Measurements from ENCODE around the gene BACE2. TPM values are rescaled to one million over a fixed set of nuclear protein-coding genes. Genes with fewer than 3 reads are reported as not detected.

The BACE2 gene
- 194 and 229 TPM in 2 replicates for total RNA-seq (2014; rRNA removed; shearing (Covaris generic))

DNA sequence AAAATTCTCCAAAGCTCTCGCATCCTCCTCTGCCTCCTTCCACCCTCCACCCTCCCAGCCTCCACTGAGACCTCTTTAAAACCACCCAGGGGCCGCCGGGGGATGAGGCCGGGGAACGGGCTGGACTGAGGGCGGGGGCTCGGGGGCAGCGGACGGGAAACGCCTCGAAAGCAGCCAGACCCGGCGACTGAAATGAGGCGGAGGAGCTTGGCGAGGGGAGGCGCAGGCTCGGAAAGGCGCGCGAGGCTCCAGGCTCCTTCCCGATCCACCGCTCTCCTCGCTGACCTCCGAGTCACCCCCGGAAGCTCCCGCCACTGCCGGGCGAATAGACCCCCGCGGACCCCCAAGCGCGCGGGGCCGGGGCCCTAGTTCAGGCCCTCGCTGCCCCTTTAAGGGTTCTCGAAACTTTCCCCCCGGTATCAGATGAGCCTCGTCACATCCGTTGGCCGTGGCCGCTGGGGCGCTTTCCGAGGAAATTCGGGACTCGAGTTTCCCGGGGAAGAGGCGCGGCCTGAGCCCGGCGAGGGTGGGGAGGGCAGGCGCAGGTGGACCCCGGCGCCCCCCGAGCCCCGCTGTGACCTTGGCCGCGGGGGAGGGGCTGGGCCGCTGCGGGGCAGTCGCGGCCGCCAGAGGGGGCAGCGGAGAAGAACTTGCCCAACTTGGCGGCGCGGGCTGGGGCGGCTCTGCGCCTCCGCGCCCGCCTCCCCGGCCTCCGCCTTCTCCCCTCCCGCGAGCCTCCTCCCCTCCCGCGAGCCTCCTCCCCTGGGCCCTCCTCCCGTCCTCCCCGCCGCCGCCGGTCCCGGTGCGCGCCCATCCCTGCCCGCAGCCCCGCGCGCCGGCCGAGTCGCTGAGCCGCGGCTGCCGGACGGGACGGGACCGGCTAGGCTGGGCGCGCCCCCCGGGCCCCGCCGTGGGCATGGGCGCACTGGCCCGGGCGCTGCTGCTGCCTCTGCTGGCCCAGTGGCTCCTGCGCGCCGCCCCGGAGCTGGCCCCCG lies at the start of gene BACE2:
BACE2 (plus strand) TSS at position 813 of the 995 bp plus-strand sequence; CDS start at position 917, 104 bp downstream.
- DNase-seq (ENCODE audit: low read depth): peak; percentile 80

DNA sequence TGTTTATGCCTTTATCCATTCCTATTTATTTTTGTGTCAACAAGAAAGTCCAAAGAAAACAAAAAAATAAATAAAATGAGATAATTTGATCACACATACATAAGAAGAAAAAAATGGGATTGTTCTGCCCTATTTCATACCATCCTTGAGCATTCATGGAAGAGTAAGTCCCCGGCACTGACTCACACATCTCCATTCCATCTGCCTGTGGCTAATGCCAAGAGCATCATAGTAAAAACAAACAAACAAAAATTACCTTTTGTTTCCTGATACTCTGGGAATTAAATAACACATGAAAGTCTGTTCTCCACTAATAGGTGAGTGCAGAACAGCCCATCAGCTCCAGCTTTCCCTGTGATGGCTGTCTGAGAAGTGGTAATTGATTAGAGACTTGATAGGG lies 48.1 kb upstream of the BACE2 start:
- DNase-seq (ENCODE audit: low read depth): peak; percentile 42

DNA sequence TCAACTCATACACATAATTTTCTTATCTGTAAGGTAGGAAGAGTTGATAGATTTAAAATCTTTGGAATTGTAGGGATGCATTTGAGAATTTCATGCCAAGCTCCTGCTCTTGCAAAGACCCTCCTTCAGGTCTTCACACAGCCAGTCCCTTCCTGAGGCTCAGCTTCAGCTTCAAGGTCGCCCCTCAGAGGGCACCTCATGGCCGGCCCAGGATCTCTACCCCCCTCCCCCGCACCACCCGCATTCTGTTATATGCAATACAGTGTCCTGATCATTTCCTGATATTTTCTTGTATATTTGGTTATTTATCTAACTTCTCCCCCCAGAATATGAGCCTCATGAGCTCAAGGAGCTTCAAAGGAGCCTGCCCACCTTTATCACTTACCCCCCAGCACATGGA lies 47.0 kb upstream of the BACE2 start:
- DNase-seq (ENCODE audit: low read depth): no peak

DNA sequence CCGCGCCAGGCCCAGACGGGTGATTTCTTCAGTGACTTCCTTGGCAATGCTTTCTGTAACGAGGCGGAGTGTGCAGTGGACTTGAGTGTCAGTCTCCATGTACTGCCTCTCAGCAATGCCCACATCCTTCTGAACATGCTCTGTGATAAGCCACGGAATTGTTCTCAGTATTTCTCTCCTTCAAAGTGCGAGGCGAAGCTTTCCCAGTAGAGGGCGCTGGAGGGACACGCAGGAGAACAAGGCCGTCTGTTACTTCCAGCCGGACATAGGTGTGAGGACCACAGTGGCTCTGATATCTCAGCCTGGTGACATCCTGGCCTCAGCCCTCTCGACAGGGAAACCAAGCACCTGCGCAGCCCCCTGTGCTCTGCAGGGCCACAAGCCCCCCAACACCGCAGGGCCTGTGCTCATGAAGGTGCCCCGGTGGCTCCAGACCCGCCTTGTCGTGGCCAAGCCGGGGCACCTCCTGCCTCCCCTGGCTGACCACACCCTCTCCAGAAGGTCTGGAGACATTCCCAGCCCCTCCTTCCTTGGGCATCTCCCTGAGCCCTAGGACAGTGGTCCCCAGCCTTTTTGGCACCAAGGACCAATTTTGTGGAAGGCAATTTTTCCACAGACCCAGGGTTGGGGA lies 46.1 kb upstream of the BACE2 start:
- DNase-seq (ENCODE audit: low read depth): peak; percentile 87

DNA sequence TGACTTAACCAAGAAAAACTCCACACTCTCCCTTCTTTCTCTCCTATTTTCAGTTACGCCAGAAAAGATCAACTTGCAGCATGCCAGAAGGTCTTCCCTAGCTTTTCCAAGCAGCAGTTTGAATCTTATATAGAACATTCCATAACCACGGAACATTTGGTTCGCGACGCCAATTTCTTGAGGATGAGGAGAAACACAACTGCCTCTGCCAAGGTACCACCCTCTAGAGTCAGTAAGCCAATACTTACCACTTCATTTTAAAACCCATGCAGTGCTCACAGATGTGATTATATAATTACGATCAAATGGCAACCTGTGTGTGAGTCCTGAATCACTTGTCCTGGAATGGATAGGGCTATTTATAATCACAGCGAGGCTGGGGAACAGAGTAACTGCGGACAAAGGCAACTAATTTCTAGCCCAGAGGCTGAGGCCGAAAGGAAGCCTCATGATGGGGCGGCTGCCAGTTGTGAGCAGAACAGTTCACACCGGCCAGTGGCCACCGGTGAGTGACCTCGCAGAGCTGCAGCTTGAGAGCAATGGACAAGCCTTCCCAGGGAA lies 43.2 kb upstream of the BACE2 start:
- DNase-seq (ENCODE audit: low read depth): peak; percentile 40

DNA sequence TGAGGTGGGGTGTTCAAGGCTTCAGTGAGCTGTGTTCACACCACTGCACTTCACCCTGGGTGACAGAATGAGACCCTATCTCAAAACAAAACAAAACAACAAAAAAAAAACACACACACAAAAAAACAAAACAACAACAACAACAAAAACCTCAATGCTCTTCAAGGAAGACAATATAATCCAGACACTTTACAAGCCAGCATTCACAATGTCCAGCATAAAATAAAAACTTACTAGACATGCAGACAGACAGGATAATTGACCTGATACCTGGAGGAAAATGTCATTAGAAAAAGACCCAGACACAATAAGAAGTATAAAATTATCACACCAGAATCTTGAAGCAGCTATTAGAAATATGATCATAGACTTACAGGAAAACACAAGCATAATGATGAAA lies 39.0 kb upstream of the BACE2 start:
- DNase-seq (ENCODE audit: low read depth): no peak

DNA sequence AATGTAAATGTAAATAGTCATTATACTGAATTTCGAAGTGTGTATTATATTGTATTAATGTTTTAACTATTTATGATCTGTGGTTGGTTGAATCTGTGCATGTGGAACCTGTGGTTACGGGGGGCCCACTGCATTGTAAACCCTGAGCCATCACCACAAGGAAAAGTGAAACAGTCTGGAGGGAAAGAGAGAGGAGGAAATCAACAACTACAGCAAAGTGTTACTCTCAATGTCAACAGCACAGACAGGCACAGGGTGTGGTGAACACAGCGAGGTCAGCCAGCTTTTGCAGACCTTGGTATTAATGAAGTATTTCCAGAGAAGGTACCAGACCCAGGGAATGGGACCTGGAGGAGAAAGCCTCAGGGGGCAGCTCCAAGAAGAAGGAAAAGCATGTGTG lies 37.1 kb upstream of the BACE2 start:
- DNase-seq (ENCODE audit: low read depth): no peak

DNA sequence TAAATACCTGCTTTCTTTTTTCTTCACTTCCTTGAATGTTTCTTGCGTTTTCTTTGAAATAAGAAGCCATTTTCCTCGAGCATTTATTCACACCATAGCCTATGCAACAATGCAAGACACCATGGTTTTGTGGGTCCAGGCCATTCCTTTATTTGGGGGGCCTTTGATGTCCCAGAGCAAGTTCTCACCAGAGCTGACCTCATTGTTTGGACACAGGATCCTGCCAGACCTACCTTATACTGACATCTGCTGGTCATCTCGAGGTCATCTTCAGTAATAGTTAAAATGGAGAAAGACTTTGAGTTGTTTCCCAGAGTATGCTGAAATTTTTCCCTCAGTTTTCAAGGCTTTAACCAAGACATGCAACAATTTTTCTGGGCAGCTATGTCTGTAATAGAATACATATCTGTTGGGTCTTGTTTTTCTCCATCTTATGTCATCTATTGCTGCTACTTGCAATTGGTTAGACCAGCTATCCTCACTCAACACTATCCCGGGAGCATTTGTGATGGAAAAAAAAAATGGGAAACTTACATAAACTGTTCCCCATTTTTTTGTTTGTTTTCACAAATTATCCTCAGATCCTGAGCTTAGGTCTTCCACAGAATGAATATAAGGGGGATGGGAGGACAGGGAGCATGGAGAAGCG lies 34.0 kb upstream of the BACE2 start:
- peak; percentile 68 for DNase-seq (ENCODE audit: low read depth)

DNA sequence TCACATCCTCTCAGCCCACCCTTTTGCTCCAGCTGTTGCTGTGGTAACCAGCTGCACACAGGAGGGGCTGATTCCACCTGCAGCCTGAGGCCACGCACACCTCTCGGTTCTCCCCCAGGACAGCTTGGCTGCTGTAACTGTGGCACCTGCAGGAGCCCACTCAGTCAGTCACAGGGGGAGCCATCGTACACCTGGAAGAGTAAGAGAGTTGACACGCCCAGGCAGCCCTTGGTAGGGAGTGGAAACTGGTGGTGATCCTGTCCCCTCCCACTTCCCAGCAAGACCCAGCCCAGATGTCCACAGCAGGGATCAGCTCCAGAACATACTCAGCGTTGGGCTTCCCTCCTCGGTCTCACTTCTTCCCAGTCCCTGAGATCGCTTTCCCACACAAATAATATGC lies 32.2 kb upstream of the BACE2 start:
- DNase-seq (ENCODE audit: low read depth): no peak

DNA sequence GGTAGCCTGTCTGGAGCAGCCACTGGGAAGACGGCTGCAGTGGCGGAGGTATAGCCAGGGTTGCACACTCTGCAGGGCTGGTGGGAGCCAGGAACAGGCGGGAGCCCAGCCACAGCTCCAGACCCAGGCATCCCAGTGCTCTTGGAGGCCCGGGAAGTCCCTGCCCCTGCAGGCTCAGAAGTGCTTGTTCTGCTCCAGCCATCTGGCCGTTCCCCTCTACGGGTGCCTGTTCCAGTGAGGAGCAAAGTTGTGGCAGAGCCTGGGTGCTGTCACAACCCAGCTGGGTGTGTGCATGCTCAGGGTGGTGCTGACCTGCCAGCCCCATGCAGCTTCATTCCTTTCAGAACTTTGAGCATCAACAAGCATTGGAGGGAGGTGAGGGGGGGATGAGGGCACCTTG lies 31.7 kb upstream of the BACE2 start:
- DNase-seq (ENCODE audit: low read depth): no peak

DNA sequence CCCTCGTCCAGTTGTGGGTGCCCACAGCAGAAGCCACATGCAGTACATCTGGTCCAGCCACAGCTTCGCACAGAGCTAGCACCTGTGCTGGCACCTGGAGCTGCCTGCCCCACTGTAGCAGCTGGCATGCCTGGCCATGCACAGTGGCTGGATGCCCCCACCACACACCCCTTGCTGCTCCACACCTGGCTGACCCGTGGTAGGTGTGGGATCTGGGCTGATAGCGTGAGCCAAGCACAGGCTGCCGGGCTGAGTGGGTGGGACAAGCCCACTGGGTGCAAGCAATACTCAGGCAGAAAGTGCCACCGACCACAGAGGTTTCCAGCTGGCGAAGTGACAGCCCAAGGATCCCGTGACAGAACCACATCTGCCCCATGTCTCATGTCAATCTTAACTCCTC lies 30.6 kb upstream of the BACE2 start:
- DNase-seq (ENCODE audit: low read depth): no peak

DNA sequence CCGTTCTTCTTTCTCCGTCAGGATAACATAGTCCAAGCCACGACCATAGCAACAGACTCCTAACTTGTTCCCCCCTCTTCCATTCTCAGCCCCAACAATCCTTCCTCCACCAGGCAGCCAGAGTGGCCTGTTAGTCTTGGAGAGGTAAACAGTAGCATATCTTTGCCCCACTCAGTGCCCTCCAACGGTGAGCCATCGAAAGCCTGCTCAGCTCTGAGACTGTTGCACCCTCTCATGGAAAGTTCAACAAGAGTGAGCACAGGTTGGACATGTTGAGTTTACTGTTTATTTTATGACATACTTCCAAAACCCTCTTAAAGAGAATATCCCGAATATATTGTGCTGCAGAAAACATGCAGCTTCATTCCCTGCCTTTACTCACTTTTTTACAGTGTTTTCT lies 30.1 kb upstream of the BACE2 start:
- no peak for DNase-seq (ENCODE audit: low read depth)

DNA sequence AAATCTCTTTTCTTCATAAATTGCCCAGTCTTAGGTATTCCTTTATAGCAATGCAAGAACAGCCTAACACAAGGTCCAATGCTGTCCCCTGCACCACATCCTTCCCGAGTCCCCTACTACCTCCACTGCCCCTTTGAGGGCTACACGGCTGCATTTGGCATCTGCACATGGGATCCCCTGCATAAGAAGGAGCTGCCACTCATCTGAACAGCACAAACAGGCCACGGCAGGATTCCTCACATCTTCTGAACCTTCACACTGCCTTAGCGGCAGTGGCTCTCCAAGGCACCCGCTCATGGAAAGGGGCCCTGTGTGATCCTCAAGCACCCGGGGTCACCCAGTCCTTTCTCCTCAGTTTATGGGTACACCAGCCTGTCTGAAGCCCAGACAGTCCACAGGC lies 29.2 kb upstream of the BACE2 start:
- DNase-seq (ENCODE audit: low read depth): no peak

DNA sequence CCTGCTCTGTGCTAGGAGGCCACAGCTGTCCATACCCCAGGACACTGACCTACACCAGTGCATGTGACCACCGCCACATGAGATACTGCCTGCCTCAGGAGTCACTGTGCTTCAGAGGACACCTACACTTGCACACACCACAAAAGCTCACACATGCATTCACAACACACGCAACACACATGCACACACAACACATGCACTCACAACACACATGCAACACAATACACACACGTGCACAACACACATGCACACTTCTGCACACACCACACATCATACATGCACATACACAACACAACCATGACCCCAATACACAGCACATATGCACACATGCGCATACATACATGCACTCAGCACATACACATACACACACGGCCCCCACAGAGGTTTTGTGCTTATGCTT lies 28.7 kb upstream of the BACE2 start:
- no peak for DNase-seq (ENCODE audit: low read depth)

DNA sequence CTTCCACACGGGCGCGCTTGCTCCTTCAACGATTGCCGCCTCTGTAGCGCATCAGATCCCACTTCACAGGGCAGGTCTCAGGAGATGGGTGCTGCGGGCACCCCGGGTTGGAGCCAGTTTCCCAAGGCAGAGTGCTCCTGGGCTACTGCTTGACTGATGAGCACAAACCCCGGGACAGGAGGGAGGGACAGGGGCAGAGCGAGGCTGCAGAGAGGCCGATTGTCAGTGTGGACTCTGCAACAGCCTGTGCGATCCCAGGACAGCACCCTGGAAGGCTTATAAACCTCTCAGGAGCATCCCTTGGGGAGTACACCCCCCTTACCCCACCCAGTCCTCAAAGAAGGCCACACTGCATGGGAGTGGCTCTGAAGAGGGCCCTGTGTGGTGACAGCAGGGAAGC lies 28.0 kb upstream of the BACE2 start:
- DNase-seq (ENCODE audit: low read depth): no peak

DNA sequence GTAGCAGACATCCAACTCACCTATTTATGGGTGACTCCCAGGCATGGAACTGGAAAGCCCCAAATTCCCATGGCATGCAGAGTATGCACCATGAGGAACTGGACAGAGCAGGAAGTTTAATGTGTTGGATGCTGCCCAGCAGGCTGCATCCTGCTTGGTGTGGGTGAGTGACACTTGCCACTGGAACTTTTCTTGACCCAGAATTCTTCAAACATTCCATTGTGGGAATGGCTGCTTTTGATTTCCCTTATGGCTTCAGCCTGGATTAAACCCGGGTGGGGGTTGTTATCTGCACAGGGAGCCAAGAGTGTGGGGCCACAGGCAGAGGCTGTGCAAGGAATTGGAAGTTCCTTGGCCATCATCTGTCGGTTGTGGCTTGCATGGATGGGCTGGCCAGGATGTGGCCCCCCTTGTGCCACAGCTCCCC lies 26.9 kb upstream of the BACE2 start:
- DNase-seq (ENCODE audit: low read depth): peak; percentile 92

DNA sequence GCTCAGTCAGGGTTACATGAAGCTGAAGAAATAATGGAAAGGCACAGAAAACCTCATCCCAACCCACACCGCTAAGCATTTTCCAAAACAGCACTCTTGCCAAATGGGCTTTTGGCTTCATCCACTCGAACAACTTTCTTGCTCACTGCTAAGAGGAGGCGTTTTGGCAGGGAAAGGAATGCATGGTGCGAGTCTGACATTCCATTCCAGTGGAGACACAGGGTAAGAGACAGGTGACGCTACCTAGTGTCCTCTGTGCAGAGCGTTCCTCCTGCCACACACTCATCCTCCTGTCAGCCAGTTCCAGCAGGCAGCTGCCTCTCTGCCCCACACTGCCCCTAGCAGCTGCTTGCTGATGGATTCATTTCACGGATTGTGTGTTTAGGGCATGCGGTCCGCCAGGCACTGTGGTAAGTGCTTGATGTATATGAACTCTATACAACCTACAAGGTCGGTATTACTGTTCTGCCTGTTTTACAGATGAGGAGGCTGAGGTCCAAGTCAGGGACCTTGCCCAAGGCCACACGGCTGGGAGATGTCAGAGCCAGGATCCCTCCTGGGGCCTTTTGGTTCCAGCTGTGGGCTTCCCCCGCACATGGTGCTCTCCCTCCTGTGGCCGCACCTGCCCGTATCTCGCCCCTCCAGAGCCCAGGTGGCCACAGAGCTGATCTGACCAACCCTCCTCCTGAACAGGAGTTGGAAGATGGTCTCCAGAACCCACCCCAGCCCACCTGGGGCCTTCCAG lies 25.7 kb upstream of the BACE2 start:
- peak; percentile 91 for DNase-seq (ENCODE audit: low read depth)

DNA sequence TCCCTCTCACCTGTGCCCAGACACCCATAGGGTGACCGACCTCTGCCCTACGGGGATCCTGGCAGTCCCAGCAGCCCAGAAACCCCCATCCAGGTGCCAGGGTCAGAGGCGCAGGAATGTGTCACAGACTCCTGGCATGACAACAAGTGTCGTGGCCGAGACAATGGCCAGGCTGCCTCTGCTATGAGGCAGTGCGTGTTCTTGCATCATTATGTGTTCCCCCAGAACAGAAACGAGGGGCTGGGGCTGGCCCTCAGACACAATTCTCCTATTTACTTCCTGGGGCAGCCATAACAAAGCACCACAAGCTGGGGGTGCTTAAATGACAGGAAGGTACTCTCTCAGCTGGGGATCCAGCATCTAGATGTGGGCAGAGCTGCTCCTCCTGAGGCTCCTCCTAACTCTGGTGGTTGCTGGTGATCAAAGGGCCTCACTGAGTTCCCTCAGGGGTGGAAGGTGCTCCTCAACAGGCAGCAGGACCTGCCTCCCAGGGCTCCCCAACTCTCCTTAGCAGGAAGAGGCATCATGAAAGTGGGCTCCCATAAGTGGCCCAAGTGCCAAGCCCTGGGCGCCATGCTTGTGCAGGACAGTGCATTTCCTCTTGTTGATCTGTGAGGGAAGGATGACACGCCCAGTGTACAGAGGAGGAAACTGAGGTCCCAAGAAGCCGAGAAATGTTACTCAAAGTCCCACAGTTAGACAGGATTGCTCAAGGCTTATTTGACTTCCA lies 24.2 kb upstream of the BACE2 start:
- no peak for DNase-seq (ENCODE audit: low read depth)

DNA sequence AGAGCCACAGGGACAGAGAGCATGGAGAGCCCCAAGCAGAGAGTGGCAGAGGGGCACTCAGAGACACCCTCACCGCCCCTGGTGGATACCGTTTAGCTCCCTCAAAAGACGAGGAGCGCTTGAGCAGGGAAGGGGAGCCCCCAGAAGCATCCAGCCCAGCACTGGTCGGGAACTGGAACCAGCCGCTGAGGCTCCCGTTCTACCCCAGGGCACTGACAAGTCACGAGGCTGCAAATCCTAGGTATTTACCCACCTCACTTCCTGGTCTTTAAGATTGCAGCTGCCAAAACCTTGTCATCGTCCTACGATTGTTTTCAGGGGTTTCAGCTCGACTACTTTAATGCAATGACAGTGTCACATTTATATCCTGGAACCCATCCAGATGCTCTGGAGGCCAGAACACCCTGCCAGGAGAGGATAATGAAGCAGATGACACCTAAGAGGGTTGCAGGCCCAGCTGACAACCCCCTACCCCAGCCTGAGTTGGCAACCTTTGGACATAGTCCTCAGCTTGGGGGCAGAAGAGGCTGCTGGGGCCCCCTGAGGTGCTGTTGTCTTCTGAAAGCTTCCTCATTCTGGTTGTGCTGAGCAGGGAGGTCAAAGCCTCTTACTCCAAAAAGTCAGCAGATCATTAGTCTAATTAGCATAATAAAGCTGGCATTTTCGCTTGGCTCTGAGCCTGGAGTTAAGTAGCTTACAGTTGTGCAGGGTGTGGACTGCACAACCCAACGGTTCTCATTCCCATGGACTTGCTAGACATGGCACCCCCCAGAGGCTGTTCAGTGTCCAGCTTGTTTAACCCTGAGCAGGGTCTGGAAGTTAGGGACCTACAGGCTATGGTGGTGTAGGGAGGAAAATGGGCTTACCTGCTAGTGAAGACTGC lies 20.6 kb upstream of the BACE2 start:
- no peak for DNase-seq (ENCODE audit: low read depth)

DNA sequence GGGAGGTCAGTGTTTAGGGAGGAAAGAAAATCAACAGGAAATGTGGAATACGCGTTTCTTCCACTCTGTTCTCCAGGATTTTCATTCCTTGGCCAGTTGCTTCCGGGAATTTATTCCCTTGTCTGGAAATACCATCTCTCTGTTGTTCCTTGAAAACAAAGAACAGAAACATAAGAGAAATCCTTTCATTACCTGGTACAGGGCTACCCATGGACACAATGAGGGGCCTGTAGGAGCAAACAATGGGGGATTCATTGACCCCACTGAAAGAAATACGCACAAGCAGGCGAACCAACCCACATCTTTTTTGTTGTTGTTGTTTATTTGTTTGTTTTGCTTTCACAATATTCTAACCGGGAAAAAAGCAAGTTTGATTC lies 20.0 kb upstream of the BACE2 start:
- DNase-seq (ENCODE audit: low read depth): no peak

All from M059J (cell line).